Ramos (cell line): ENCODE results near the gene PAX5.

Experiments used
- in situ Hi-C: fragments of 300-500 bp; cut with MboI; formaldehyde crosslinking; loops from one replicate; pipeline ENCODE4 v1.14.3; 2022; ENCODE audit warnings: low sequenced_read_pairs; ENCODE audit not compliant: unreplicated experiment

PAX5 gene

DNA sequence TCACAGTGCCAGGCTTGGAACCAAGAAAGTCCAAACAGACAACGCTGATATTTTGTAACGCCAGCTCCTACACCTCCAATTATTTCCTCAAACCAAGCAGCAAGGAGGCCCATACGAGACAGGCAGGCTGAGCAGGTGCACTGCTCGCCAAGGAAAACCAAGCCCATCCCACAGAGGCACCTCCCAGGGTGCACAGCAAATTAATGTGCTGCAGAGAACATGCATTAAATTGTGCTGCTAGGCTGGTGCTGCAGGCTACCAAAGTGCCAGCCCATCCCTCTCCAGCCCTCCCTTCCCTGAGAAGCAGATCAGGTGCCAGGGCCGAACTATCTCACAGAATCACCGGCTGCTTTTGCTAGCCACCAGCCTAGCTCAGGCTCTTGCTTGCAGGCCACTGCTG, 137.8 kb downstream of the PAX5 start:
- in situ Hi-C loops, result no loop called here

DNA sequence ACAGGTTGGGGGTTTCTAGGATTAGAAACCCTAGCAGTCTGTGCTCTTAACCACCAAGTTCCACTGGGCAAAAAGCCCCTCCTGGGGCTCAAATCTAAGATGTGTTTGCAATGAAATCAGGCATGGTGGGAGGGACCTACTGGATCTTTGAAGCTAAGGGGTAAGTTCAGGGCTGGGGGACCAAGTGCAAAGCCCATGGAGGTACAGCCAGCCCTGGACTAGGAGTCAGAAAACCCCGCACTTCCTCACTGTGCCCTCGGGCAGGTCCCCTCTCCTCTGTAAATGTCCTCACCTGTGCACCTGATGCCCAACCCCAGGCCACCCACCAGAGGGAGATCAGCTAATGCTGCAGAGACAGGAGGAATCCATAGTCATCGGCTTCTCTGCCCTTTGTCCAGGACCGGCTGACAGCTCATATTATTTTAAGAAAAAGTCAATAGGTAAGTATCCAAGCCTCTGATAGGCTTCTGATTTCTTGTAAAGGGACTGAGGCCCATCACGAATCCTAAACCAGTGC, 138.3 kb downstream of the PAX5 start:
- in situ Hi-C loops, result no loop called here

- in situ Hi-C loops, result no loop called here
These were observed 139.3 kb downstream of the PAX5 start for GRCh38 chr9:36894695-36895310.

- in situ Hi-C loops, result no loop called here
These were observed 140.2 kb downstream of the PAX5 start for GRCh38 chr9:36893911-36894310.

DNA sequence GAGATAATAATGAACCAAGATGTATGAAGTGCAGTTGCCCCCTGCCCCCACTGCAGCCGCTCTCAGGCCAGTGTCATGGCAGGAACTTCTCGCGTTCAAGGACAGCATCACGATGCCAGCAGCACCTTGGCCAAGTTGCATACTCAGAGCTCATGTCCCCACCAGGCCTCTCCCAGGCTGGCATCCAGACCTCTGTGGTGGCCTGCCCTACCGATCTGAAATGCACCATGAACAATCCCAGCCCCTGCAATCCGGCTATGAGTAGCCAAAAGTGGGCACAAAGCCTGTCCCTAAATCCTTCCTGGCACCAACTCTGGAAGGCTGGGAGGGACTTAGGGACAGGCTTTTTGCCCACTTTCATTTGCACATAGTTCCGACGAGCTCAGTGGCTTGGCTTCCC, 140.9 kb downstream of the PAX5 start:
- in situ Hi-C loops, result no loop called here

- in situ Hi-C loops, result no loop called here
These were observed 141.8 kb downstream of the PAX5 start for GRCh38 chr9:36892279-36892678.

- in situ Hi-C loops, result no loop called here
These were observed 142.7 kb downstream of the PAX5 start for GRCh38 chr9:36891341-36891811.

- in situ Hi-C loops, result no loop called here
These were observed 144.2 kb downstream of the PAX5 start for GRCh38 chr9:36889844-36890243.

GRCh38 chr9:36888551-36888950, 145.5 kb downstream of the PAX5 start:
- in situ Hi-C loops, result no loop called here

GRCh38 chr9:36884721-36885120, 149.3 kb downstream of the PAX5 start:
- in situ Hi-C loops, result no loop called here

- in situ Hi-C loops, result no loop called here
These were observed 151.5 kb downstream of the PAX5 start for GRCh38 chr9:36882594-36882993.

DNA sequence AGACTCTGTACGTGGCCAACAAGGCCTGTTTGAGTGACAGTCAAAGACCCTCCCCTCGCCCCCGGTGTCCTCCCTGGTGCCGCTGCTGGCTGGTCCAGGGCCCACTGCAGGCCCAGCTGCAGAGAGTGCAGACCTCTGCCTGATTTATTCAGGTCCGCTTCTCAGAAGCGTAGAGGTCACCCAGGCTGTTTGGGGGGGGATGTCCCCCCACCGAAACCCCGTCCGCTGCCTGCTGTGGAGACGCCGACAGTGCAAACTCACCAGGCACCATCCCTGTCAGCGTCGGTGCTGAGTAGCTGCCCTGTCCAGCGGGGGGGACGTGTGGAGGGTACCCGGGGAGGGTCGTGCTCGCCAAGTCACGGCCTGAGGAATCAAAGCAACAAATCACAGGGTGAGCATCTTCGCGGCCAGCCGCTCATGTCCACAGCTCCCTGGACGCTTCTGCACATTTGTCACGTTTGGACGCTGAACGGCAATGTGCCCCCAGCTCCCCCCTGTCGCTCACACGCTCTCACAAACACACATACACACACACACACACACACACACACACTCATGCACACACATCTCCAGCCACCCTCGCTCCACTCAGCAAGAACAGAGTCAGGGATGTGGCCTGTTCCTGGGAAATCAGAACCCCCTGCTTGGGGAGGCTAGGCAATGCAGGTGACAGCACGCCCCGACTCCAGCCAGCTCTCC, 152.2 kb downstream of the PAX5 start:
- in situ Hi-C loops, result no loop called here

DNA sequence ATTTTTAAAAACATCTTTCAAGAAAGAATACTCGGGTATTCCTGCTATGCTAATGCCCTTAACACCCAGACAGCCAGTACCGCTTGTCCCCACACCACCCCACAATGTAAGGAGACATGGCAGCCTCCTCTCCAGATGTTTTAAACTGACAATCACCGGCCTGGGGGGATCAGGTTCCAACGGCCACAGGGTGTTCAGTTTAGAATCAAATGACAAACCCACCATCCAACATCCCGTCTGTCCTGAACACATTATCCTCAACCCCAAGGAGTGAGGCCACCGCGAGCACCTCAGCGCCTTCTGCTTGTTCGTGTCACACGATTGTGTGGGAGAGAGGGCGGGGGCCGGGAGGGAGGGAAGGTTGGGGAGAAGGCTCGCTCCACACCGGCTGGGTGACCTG, 152.8 kb downstream of the PAX5 start:
- in situ Hi-C loops, result no loop called here

- in situ Hi-C loops, result no loop called here
These were observed 154.0 kb downstream of the PAX5 start for GRCh38 chr9:36880075-36880474.

GRCh38 chr9:36878986-36879982, 154.8 kb downstream of the PAX5 start:
- in situ Hi-C loops, result no loop called here

GRCh38 chr9:36877239-36877638, 156.8 kb downstream of the PAX5 start:
- in situ Hi-C loops, result no loop called here

DNA sequence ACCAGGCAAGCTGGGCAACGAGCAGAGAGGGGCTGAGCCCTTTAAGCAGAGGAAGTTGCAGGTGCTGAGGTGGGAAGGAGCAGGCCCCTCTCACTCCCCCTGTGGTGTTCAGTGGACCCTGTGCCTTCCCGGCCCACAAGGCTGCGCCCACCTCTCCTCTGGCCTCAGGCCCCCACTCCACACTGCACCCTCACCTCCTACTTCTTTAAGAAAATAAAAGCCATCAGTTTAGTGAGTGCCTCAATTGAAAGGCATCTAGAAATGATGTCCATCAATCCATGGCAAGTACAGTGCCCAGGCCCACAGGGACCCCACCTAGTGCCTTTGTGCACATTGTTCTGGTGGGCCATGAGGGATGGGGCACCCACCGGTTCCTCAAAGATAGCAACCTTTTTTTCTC, 158.0 kb downstream of the PAX5 start:
- in situ Hi-C loops, result no loop called here

DNA sequence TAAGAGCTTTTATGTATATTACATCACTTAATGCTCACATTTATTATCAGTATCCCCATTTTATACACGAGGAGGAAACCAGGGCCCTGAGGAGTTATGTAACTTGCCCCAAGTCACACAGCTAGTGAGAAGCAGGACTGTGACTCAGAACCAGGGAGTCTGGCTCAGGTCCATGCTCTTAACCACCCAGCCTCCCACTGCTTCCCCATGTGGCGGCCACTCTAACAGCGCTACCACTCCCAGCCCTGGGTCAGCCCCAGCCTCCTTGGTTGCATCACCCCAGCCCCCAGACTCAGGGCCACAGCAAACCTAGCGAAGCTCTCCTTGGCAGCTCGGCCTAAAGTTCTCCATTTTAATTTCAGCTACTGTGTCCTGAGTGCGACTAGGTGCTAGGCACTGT, 159.1 kb downstream of the PAX5 start:
- in situ Hi-C loops, result no loop called here

GRCh38 chr9:36874261-36874660, 159.8 kb downstream of the PAX5 start:
- in situ Hi-C loops, result no loop called here

- in situ Hi-C loops, result no loop called here
These were observed 160.7 kb downstream of the PAX5 start for GRCh38 chr9:36873247-36873875.
